Thyroid gland (tissue), 4 donors: ENCODE measurements around the gene ZNF337.

ENCODE experiments used
- POLR2A ChIP-seq, 2 donors: fragments of 450-650 bp; IDR thresholded peaks; one replicate each; pipeline ENCODE4 v1.6.1; 2017; ENCODE audit warnings: antibody characterized with exemption in 2 of 2, mild to moderate bottlenecking in 2 of 2, moderate library complexity in 1 of 2
- TF ChIP-seq, protein P1 (sequence below), 6 experiments: fragments of 200-600 bp in 3 of 6; fragments of 450-650 bp in 3 of 6; sonication (generic) in 3 of 6; IDR thresholded peaks; one replicate each; pipeline ENCODE4 v1.5.1; 2016 to 2019; ENCODE audit warnings: antibody characterized with exemption in 6 of 6, mild to moderate bottlenecking in 2 of 6, inconsistent platforms in 1 of 6, moderate library complexity in 1 of 6

DNA sequence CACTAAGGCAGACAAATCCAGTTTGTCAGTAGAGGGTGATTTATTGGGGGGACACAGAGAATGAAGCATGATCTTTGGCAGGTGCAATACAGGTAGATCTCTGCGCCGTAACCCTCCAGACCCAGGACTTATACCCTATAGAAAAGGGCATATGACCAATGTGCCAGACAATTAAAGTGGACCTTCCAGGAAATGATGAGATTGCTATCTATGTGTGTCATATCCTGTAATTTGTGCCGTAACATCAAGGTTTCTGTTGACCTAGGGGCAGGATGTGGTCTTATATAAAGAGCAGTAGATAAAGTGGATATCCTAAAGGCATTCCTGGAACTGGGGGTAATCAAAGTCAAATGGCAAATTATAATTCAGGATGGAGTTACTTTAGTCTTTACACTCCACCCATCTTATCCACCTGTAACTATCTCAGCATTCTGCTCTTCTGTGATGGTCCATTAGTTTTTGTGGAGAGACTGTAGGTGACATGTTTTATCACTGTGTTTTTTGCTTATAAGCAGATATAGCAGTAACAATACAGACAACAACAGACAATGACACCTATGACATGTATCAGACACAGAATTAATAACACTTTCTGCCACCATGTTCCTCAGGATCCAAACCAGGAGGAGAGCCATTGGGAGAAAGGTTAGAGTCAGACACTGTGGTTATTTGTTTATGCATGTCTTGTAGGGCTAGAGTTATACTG, 43.1 kb upstream of the ZNF337 start:
- TF ChIP-seq, protein P1, sequence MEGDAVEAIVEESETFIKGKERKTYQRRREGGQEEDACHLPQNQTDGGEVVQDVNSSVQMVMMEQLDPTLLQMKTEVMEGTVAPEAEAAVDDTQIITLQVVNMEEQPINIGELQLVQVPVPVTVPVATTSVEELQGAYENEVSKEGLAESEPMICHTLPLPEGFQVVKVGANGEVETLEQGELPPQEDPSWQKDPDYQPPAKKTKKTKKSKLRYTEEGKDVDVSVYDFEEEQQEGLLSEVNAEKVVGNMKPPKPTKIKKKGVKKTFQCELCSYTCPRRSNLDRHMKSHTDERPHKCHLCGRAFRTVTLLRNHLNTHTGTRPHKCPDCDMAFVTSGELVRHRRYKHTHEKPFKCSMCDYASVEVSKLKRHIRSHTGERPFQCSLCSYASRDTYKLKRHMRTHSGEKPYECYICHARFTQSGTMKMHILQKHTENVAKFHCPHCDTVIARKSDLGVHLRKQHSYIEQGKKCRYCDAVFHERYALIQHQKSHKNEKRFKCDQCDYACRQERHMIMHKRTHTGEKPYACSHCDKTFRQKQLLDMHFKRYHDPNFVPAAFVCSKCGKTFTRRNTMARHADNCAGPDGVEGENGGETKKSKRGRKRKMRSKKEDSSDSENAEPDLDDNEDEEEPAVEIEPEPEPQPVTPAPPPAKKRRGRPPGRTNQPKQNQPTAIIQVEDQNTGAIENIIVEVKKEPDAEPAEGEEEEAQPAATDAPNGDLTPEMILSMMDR (IDR thresholded peaks at IDR 0.05) = no peak
- TF ChIP-seq POLR2A (IDR thresholded peaks at IDR 0.05) = no peak
